NCI-H524 (cell line): Measurements from ENCODE around the gene AIP.
"Not testable (repeated sequence)": the region's sequence is repeated elsewhere in the genome, so short reads cannot be mapped to it uniquely, and the experiment has no call there.

Experiments
- DNase-seq, 2 experiments: peaks; one replicate each; lab custom pipeline; 2025; lab: John Stamatoyannopoulos, UW

Gene AIP

GRCh38 chr11:67507242-67507863 is 24.5 kb downstream of the AIP start:
- no peak for DNase-seq

- DNase-seq: peak; percentile 96 to 99
Observed at GRCh38 chr11:67507864-67508485, 25.1 kb downstream of the AIP start, which contains the start of gene CDK2AP2. CDK2AP2 (minus strand) TSS chr11:67508162; CDS start chr11:67508082, 80 bp downstream.

GRCh38 chr11:67508486-67509121 is 25.8 kb downstream of the AIP start:
- peak; percentile 91 to 96 for DNase-seq

GRCh38 chr11:67510023-67510345 is 27.2 kb downstream of the AIP start:
- DNase-seq: no peak

- DNase-seq: not testable (repeated sequence)
Observed at GRCh38 chr11:67511558-67511957, 28.7 kb downstream of the AIP start.

- DNase-seq: no peak
Observed at GRCh38 chr11:67514116-67514515, 31.3 kb downstream of the AIP start.

- no peak for DNase-seq
Observed at GRCh38 chr11:67516806-67517205, 34.0 kb downstream of the AIP start.

GRCh38 chr11:67517784-67518552 is 35.1 kb downstream of the AIP start:
- DNase-seq: peak in 1 of 2 experiments; percentile 31

GRCh38 chr11:67519726-67520125 is 36.9 kb downstream of the AIP start:
- DNase-seq: no peak

GRCh38 chr11:67520856-67521824 is 38.3 kb downstream of the AIP start:
- DNase-seq: no peak

GRCh38 chr11:67521924-67522323 is 39.1 kb downstream of the AIP start:
- no peak for DNase-seq

GRCh38 chr11:67522338-67522737 is 39.5 kb downstream of the AIP start:
- DNase-seq: no peak

- DNase-seq: peak; percentile 12 to 39
Observed at GRCh38 chr11:67522844-67523555, 40.2 kb downstream of the AIP start, which contains the start of gene CABP2. CABP2 (minus strand) TSS chr11:67523446; CDS start chr11:67523326, 120 bp downstream.

- no peak for DNase-seq
Observed at GRCh38 chr11:67523556-67524479, 41.0 kb downstream of the AIP start.

- no peak for DNase-seq
Observed at GRCh38 chr11:67524480-67524808, 41.6 kb downstream of the AIP start.

GRCh38 chr11:67525275-67525976 is 42.6 kb downstream of the AIP start:
- no peak for DNase-seq

GRCh38 chr11:67528376-67528775 is 45.5 kb downstream of the AIP start:
- DNase-seq: no peak

- no peak for DNase-seq
Observed at GRCh38 chr11:67530282-67530592, 47.4 kb downstream of the AIP start.

- no peak for DNase-seq
Observed at GRCh38 chr11:67532889-67533288, 50.1 kb downstream of the AIP start.
